NCI-H774 (cell line): ENCODE measurements around the gene SYT7.

Source experiments
- DNase-seq: peaks from one replicate; lab custom pipeline; 2025; lab: John Stamatoyannopoulos, UW

SYT7 gene

DNA sequence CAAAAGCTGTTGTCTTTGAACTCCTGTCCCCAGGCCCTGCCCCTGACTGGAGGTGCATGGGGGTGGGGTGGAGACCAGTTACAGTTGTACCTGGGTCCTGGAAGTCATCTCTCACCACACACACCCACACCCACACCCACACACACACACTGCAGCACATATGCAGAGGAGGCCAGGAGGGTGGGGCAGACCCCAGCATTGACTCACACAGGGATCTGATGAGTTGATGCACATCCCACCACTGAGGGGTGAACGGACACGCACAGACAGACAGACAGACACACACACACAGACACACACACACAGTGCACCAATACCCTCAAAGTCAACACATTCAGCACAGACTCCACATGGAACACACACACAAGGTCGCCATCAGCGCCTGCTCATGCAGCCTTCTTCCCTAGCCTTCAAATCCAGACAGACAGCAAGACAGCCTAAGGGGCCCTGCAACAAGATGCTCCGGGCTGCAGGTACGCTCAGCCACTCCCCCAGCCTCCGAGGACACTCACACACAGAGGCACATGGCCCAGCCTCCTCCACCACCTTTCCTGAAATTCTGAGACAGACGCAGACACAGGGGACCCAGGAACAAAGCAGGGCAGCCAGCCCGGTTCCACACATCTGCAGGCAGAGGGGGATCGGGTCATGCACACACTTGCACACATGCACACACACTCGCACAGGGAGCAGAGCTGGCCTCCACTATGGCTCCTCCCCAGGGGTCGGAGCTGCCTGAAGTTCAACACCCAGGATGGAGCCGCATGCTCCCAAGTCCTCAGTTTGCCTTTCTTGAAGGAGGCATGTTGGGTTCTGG, 26.5 kb downstream of the SYT7 start:
- DNase-seq = no peak

DNA sequence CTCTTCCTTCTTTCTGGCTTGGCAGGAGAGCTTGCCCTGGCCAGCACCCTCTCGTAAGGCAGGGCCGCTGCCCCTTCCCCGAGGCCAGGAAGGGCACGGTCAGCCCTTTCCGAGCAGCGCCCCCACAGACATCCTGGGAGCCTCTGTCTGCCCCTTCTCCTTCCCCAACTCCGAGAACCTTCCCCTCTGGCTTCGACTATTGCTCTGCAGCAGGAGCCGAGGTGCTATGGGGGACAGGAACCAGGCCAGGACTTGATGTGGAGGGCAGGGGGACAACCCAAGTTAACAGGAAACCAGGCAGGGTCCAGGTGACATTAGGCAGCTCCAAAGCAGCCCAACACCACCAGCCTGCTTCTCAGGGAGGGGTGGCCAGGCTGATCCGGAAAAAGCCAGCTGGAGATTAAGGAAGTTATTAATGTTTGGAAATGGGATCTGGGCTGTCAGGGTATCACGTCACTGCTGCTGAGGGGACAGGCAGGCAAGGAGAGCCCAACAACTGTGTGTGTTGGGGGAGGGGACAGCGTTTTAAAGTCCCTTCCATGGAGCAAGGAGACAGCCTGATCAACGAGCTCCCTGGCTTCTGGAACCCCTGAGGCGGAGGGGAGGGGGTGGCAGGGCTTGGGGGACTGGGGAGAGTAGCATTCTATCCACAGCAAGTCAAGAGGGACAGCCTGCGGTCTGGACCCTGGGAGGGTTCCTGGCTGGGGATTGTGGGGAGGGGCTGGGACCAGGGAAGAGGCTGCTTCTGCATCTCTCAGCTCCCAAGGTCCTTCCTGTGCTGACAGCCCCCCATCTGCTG, 27.3 kb downstream of the SYT7 start:
- no peak for DNase-seq

DNA sequence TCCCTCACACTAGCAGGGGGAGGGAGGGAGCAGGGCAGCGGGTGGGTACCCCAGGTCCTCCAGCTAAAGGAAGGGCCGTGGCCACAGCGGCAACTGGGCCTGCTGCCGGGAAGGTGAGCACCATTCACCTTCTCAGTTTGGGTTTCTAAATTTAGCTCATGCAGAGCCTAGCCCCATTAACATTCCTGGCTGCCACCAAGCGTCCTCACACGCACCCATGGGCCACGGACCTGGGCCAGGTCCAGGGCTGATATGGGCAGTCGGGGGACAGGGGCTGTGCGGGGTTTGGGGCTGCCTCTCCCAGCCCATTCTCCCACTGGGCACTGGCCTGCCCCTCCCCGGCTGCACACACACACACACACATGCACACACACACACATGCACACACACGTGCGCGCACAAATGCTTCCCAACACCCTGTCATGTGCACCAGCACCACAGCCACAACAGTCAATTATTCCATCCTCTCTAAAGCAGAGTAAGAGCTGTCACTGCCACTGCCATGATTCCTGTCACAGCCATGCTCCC, 28.7 kb downstream of the SYT7 start:
- no peak for DNase-seq

DNA sequence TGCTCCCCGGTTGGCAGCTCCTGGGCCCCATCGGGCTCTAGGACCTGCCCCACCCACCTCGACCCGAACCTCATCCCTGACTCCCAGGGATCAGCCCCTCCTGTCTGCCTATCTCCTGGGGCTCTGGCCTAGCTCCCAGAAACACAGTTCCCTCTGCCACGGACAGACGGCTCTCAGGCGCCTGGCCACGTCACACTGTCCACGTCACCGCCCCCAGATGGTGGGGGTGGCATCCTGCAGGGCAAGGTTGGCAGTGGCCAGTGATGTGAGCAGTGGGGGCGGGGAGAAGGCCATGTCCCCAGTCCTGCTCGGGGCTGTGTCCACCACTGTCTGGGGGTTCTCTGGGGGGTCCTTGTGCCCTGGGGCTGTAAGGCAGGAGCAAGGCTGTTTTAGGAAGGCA, 29.2 kb downstream of the SYT7 start:
- no peak for DNase-seq

DNA sequence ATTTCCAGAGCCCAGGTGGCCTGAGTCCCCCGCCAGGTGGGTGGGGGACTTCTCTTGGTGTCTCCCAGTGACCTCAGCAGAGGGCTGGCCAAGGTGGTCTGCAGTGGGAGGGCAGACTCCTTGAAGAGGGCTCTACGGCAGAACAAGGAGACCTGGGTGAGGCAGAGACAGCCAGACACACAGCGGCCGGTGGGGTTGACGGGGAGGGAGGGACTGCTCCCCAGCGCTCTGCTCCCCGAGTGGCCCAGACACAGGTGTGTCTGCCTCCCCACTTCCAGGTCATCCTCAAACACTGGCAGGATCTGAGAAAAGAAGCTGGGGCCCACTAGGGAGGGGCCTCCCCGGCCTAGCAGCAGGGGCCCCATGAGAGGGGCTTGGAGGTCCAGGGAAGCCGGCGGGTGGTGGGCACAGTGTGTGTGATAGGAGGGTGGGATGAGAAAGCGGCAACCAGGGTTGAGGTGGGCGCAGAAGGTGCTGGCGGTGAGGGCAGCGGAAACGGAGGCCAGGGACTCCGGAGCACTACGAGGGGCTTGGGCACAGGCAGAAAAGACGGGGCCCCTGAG, 30.1 kb downstream of the SYT7 start:
- no peak for DNase-seq

DNA sequence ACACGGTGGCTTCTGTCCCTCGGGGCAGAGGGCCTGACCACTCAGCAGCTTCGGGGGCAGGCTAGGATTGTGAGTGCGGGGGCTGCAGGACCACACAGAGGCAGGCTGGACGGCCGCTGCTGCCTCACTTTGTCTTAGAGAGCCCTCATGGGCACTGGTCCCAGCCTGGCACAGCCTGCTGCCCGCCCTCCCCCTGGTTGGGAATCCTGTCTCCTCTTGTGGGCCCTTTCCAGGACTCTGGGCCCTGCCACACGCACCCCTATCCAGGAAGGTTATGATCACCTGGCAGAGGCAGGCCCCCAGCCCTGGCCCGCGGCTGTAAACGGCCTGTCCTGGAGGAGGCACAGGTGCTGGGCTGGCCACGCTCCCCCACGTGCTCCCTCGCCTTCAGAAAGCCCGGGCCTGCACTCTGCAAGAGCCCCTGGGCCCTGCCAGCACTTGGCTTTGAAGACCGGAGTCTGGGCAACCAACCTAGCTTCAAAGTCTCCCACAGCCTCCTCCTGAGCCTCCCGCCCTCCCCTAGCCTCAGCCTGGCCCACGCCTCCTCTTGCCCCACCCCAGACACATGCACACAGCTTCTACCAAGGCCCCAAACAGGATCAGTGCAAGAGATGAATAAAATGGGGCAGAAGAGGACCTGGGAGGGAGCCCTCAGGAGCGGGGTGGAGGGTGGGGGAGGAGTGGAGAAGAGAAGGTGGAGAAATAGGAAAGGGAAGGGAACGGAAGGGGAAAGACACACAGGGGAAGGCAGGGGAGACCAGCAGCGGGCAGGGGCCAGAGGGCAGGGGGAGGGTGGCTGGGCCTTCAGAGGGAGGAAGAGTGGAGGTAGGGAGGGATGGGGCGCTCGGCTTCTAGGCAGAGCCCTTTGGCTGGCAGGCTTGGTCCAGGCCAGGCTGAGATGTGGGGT, 31.0 kb downstream of the SYT7 start:
- no peak for DNase-seq

DNA sequence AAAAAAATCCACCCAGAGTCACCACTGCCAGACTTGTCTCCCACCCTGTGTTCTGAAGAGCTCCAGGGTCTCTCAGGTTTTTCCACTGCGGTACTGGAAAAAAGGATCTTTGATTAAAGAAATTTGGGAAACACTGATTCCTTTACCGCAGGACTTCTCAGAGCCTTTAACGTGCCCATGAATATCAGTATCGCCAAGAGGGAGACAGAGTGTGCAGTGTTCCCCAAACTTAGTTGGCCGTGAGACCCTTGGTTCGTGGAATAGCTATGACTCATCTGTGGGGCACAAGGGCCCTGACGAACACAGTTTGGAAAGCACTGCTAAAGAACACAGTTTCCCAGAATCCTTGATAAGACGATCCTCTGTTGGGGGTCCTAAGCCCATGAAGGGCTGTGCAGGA, 31.7 kb downstream of the SYT7 start:
- no peak for DNase-seq

DNA sequence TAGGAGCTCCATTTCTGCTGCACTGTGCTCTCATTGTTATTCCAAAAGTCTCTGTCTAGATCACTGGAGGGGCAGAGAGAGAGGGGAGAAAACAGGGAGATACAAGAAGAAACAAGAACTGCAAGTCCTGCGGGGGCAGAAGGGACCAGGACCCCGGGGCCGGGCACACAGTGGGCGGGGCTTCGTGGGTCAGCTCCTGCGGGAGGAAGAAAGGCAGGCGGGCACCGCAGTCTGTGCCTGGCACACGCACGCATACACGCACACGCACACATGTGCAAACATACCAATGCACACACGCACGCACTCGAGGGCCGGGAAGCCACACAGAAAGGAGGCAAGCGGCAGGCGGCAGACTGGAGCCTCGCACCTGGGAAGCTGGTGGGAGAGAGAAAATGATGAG, 33.6 kb downstream of the SYT7 start:
- no peak for DNase-seq

DNA sequence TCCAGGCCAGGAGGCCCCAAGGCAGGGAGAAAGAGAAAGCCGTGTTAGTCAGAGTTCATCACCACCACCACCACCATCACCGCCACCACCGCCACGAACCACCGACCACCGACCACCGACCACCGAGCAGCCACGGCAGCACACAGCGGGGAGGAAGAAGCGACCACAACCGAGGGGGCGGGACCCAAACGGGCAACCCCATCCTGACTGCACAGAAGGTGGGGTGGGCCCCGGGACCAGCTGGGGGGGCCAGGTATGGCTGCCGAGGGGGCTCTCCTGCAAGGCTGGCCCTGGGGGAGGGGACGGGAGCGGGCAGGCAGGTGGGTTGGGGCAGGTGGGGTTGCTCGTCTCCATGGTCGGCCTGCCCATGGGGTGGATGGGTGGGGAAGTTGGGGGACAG, 34.2 kb downstream of the SYT7 start:
- no peak for DNase-seq

DNA sequence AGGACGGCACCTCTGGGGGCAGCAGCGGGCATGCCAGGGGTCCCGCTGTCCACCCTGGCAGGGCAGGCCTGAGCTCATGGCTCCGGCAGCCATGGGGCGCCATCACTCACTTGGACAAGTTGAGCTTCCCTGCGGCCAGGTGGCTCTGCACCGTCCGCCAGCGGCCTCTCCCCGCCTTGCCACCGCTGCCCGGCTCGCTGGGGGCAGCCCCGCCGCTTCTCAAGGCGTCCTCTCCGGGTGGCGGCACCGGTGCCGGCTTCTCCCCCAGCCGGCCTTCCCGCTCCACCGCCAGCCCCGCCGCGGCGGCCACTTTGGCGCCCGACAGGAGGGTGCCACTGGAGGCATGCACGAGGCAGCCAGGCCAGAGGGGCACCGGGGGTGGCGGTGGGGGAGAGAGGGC, 35.0 kb downstream of the SYT7 start:
- DNase-seq = no peak

DNA sequence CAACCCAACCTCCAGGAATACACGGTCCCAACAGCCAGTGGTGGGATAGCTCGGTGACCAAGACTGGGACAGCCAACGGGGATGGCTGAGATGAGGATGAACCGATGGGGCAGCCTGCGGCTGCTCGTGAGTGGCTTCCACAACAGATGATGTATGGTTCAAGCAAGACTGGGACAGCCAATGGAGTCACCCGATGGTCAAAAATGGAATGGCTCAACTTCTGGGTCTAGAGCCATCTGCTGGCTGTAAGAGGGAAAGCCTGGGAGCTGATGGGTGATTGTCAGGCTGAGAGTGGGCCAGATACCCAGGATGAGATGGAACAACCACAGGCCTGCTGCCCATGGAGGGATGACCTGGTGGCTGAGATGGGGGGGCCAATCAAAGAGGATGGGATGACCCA, 35.5 kb downstream of the SYT7 start:
- no peak for DNase-seq

DNA sequence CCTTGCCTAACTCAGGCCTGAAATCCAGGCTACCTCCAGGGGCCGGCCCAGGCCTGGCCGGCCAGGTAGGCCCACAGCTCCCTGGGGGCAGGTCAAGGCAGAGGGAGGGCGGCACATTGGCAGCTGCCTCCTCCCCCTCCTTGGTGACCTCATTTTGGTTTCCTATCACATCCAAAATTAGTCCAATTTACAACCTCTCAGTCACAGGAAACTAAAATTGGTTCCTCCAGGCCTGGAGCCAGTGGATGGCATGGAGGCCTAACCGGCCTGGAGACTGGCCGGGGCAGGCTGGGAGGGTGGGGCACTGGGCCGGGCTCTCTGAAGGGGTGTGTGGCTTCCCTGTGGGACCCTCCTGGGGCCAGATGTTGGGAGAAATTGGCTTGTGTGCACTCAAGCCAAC, 36.4 kb downstream of the SYT7 start:
- DNase-seq = no peak

DNA sequence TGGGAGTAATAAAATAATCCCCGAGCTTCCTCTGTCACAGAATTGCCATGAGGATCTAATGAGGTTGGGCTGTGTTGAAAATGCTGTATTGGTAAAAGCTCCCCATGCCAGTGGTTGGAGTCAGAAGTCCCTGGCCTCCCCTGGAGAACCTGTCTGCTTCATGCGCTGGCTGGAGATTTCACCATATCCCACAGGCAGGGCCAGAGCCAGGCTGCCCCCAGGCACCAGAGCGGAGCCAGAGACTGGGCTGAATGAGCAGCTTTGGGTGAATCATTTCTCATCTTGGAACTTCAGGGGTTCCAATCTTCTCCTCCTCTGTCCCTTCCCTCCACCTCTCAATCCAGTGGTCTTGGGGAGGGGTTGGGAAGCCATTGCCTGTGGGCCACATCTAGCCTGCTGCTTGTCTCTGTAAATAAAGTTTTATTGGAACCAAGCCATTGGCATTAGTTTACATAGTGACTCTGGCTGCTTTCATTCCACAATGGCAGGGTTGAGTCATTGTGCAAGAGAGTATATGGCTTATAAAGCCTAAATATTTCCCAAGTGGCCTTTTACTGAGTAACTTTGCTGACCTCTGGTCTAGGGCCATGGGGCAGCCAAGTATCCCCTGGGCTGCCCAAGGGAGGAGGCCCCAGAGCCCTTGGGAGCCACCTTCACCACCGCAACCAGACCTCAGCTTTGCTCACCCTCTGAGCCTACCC, 37.1 kb downstream of the SYT7 start:
- peak; percentile 56 for DNase-seq

DNA sequence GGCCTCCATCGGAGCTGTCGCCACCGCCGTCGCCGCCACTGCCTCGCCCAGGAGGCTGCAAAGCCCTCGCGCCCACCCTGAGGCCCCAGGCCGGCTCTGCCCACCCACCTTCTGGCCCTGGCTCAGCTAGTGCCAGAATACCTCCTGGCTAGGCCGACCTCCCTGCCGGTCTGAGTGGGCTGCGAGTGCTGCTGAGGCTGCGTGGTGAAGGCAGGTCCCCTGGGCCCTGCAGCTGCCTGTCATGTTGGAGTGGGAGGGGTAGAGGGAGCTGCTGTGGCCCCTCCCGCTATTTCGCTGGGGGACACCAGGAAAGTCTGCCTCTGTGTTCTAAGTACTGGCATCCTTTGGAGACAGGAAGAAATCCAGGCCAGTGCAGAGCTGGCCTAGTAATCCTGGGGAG, 38.2 kb downstream of the SYT7 start:
- DNase-seq = no peak

DNA sequence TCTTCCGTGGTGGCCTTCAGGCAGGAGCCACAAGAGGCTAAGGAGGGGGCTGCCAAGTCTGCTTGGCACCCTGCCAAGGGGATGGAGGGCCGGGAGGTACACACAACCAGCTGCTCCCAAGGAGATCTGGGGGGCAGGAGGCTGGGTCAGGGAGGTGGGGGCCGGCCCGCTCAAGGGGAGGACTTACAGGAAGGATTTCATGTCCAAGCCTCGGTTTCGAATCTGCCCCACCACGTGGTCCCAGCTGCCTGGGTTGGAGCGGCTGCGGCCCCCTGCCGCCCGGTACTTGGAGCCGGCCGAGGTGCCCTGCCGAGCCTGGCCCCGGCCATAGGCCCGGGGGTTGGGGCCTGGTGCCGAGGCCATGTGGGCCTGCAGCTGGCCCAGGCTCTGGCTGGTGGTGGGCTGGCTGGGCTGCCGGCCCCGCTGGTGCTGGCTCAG, 38.8 kb downstream of the SYT7 start:
- no peak for DNase-seq

DNA sequence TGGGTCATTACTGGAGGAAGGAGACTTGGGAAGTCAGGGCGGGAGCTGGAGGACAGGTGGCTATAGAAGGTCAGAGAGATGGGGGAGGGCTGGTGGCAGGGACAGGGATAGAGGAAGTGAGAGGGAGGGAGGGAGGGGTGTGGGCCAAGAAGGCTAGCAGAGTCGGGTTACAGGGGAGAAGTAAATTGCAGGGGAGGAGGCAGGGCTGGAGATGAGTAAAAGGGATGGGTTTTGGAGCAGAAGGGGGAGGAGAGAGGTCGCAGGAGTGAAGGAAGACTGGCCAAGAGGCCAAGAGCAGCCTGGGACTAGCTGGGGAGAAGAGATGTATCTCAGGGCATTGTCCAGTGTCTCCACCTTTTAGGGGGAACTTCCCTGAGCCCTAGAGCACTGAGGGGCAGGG, 39.3 kb downstream of the SYT7 start:
- no peak for DNase-seq

DNA sequence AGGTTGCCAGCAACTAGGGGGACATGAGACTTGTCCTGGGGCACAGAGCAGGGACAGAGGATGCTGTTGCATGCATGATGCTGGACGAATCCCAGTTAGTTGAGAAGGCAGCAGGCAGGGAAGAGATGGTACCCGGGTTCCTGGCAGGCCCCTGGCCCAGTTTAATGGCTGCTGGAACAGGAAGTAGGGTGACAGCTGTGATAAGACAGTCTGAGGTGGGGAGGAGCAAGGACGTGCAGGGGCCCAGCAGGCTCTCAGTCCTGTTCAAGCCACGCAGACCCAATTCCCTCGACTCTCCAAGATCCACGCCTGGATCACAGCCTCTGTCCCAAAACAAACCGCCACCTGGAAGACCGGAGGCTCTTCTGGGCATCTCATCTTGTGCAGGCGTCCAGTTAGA, 40.3 kb downstream of the SYT7 start:
- DNase-seq = no peak

DNA sequence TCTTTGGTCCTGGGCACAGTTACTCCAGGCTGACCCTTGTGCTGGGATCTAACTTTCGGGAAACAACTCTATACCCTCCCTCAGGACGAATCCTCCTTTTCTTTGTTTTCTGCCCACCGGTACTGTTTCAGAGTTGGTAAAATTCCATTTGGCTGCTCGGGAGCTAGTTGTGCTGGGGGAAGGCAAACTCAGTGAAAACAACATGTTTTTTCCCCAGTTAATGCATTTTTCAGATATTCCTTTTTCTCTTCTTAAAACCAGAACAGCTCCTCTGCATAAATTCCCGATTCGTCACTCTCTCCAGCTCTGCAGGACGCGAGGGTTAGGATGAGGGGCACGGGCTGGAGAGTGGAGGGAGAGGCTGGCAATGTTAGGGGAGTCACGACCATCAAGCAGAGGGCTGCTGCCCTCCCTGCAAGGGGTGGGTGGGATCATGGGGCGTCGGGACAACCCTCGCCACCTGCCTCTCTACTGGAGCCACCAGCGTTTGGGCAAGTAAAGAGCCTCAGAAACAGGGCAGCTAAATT, 41.0 kb downstream of the SYT7 start:
- DNase-seq = no peak

DNA sequence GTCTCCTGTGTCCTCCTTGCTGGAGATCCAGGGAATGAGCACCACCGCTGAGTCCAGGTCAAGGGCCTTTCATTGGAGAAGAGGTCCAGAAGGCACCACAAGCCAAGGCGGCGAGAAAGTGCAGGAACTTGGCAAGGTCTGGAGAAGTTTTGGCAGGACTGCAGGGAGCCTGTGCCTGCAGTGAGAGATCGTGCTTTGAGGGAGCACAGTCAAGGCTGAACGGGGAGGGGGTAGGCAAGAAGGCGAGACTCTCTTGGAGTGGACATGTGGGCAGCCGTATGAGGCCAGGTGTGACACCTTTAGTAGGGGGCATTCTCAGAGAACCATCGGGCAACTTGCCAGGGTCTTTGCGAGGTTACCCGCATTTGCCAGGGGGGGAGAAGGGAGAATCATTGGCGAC, 41.9 kb downstream of the SYT7 start:
- no peak for DNase-seq

DNA sequence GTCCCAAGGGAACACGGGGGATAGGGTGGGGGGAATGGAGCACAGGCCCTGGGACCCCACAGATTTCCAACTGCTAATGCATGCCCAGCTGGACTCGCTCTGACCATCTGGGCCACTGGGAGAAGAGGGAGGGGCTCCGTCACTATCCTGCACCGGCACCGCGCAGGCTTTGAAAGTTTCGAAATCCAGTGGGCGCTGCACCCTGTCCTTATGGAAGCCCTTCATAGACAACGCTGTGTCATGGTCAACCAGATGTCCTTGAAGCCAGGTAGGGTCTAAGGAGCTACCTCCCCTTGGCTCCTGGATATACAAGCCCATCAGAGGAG, 42.3 kb downstream of the SYT7 start:
- DNase-seq = no peak

DNA sequence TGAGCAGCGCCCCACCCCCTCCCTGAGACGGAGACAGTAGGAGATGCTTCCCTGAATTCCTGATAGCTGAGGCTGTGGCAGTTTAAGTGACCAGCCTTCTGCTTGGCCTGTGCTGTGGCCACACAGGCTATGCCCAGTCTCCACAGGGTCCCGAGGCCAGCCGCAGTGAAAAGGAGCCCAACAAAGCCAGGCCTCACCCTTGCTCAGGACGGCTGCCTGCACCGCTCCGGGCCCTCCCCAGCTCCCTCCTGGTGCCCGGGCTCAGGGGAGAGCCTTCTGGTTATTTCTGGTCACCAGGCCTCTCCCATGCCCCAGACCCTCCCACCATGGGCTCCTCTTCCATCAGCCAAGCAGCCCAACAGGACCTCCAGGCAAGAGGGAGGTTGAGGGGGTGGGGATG, 43.5 kb downstream of the SYT7 start:
- no peak for DNase-seq
